Astrocyte (in vitro differentiated cells and primary cell): Measurements from ENCODE around the gene CACNA2D1. TPM values are rescaled to one million over a fixed set of nuclear protein-coding genes. Genes with fewer than 3 reads are reported as not detected.
A peak's percentile ranks its signal among the peaks of the same experiment; 100 is the strongest.
"Not testable (repeated sequence)": the region's sequence is repeated elsewhere in the genome, so short reads cannot be mapped to it uniquely, and the experiment has no call there.

ENCODE experiments used
- DNase-seq: peaks from one replicate; pipeline ENCODE4 v3.0.0-alpha.2; 2010; ENCODE audit warnings: low read depth
- FAIRE-seq: peaks from 2 replicates; lab custom pipeline; 2011; peaks lifted over from hg19 to GRCh38; lab: Jason Lieb, UNC
- H2AFZ ChIP-seq: 2 replicates; pipeline ENCODE4 v1.6.0; 2012; ENCODE audit warnings: low read depth, low read length, inconsistent platforms
- H3K27ac ChIP-seq: 2 replicates; pipeline ENCODE4 v1.5.1; 2011; ENCODE audit warnings: low read depth, low read length, inconsistent platforms
- H3K27me3 ChIP-seq: 2 replicates; pipeline ENCODE4 v1.6.0; 2011; ENCODE audit warnings: low read length, inconsistent platforms; ENCODE audit not compliant: insufficient read depth
- H3K36me3 ChIP-seq: 2 replicates; pipeline ENCODE4 v1.5.1; 2011; ENCODE audit warnings: low read length, inconsistent platforms; ENCODE audit not compliant: insufficient read depth
- H3K4me1 ChIP-seq: 2 replicates; pipeline ENCODE4 v1.5.1; 2011; ENCODE audit warnings: low read length, inconsistent platforms; ENCODE audit not compliant: insufficient read depth
- H3K4me2 ChIP-seq: 2 replicates; pipeline ENCODE4 v1.6.0; 2012; ENCODE audit warnings: low read length, inconsistent platforms
- H3K4me3 ChIP-seq: 2 replicates; pipeline ENCODE4 v1.5.1; 2011; ENCODE audit warnings: low read depth, mild to moderate bottlenecking, low read length, inconsistent platforms; ENCODE audit not compliant: insufficient read depth
- H3K79me2 ChIP-seq: 2 replicates; pipeline ENCODE4 v1.6.0; 2012; ENCODE audit warnings: mild to moderate bottlenecking, low read length, inconsistent platforms; ENCODE audit not compliant: insufficient read depth
- H3K9ac ChIP-seq: 2 replicates; pipeline ENCODE4 v1.6.0; 2012; ENCODE audit warnings: mild to moderate bottlenecking, low read length, inconsistent platforms
- H3K9me3 ChIP-seq: 2 replicates; pipeline ENCODE4 v1.5.1; 2012; ENCODE audit warnings: low read depth, mild to moderate bottlenecking, low read length, inconsistent platforms; ENCODE audit not compliant: insufficient read depth
- H4K20me1 ChIP-seq: 2 replicates; pipeline ENCODE4 v1.6.0; 2012; ENCODE audit warnings: low read length, inconsistent platforms; ENCODE audit not compliant: insufficient read depth
- H3K27ac Mint-ChIP-seq: one replicate; pipeline ENCODE4 v1.8.0; 2021; ENCODE audit warnings: mild to moderate bottlenecking, mixed read lengths; ENCODE audit not compliant: unreplicated experiment
- H3K27me3 Mint-ChIP-seq: one replicate; pipeline ENCODE4 v1.8.0; 2021; ENCODE audit warnings: low read depth, mixed read lengths; ENCODE audit not compliant: unreplicated experiment
- H3K36me3 Mint-ChIP-seq: one replicate; pipeline ENCODE4 v1.8.0; 2021; ENCODE audit warnings: low read depth, mixed read lengths; ENCODE audit not compliant: unreplicated experiment
- H3K4me1 Mint-ChIP-seq: one replicate; pipeline ENCODE4 v1.8.0; 2021; ENCODE audit warnings: low read depth, mixed read lengths; ENCODE audit not compliant: unreplicated experiment
- H3K4me3 Mint-ChIP-seq: one replicate; pipeline ENCODE4 v1.8.0; 2021; ENCODE audit warnings: mild to moderate bottlenecking, moderate library complexity, mixed read lengths; ENCODE audit not compliant: unreplicated experiment
- H3K9me3 Mint-ChIP-seq: one replicate; pipeline ENCODE4 v1.8.0; 2021; ENCODE audit warnings: mild to moderate bottlenecking, mixed read lengths; ENCODE audit not compliant: unreplicated experiment
- EZH2 ChIP-seq: IDR thresholded peaks from 2 replicates; pipeline ENCODE4 v1.6.1; 2012; ENCODE audit warnings: mild to moderate bottlenecking, low read length, inconsistent platforms; ENCODE audit not compliant: insufficient read depth
- total RNA-seq: library from RNA; stranded (reverse); gene quantifications from 2 replicates; pipeline ENCODE4 v1.2.1, GENCODE V29; 2021
- TF ChIP-seq, protein P1 (sequence below): IDR thresholded peaks from 2 replicates; pipeline ENCODE4 v1.5.1; 2011; ENCODE audit warnings: low read depth, mild to moderate bottlenecking, inconsistent platforms, low read length, moderate library complexity; ENCODE audit not compliant: insufficient read depth

CACNA2D1 gene
- total RNA-seq, 1 donor from 2014 or later: 53.4 TPM

DNA sequence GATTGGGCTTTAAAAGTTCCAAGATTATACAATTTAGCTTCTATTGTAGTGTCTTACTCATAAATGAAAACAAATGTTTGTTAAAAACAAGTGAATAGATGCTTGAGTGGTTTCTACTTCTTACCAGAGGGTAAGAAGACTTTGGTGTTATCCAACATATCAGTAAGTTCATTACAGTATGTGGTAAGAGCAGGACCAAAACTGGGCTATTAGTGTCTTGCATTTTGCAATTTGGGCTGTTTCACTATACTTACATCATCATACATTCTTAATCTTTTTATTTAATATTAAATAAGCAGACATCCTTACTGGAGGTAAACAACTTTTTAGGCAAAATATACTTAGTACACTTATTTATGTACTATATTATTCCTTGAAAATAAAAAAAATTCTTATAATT lies 425.4 kb downstream of the CACNA2D1 start:
- H3K4me3 Mint-ChIP-seq: no peak overlapping the region
- H3K27me3 Mint-ChIP-seq: no peaks in the 10 kb centered on the region
- no peaks in the 10 kb centered on the region for H3K9me3 Mint-ChIP-seq
- H3K4me1 Mint-ChIP-seq: no peaks in the 10 kb centered on the region
- Histone ChIP-seq H3K27me3 (no peaks in the 10 kb centered on the region), H3K4me3 (no peak overlapping the region), H3K4me1 (no peaks in the 10 kb centered on the region), H3K27ac (no peak overlapping the region), H4K20me1 (no peaks in the 10 kb centered on the region), H3K9me3 (no peaks in the 10 kb centered on the region), H3K9ac (no peak overlapping the region), H3K79me2 (no peaks in the 10 kb centered on the region), H3K36me3 (no peaks in the 10 kb centered on the region), H3K4me2 (no peak overlapping the region), H2AFZ (no peak overlapping the region)
- TF ChIP-seq, protein P1, sequence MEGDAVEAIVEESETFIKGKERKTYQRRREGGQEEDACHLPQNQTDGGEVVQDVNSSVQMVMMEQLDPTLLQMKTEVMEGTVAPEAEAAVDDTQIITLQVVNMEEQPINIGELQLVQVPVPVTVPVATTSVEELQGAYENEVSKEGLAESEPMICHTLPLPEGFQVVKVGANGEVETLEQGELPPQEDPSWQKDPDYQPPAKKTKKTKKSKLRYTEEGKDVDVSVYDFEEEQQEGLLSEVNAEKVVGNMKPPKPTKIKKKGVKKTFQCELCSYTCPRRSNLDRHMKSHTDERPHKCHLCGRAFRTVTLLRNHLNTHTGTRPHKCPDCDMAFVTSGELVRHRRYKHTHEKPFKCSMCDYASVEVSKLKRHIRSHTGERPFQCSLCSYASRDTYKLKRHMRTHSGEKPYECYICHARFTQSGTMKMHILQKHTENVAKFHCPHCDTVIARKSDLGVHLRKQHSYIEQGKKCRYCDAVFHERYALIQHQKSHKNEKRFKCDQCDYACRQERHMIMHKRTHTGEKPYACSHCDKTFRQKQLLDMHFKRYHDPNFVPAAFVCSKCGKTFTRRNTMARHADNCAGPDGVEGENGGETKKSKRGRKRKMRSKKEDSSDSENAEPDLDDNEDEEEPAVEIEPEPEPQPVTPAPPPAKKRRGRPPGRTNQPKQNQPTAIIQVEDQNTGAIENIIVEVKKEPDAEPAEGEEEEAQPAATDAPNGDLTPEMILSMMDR: no peak
- TF ChIP-seq EZH2: no peak
- FAIRE-seq (no peak), DNase-seq (no peak)
- H3K27ac Mint-ChIP-seq: no peak overlapping the region
- H3K36me3 Mint-ChIP-seq: no peaks in the 10 kb centered on the region

DNA sequence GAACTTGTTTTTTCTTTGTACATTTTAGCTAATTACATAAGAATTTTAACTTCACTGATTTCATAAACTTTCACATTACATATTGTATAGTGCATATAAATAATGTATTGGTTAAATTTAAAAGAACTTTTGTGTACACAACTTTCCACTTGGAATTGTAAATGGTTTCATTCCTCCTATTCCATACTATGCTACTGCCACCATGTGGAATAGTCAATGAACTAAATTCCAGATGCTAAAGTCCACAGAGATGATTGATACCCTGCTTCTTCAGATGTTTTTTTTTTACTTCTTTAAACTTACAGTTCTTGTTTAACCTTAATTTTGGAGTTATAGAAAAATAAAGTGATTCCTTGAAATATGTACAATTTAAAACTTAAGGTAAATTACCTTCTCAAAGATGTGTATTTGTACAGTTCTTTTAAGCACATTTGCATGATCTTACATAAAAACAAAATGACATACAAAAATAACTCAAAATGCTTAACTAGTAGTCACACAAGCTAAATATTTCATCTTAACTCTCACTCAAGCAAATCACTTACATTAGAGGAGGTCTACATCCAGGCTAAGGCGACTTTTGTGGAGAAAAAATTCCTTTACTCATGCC lies 426.1 kb downstream of the CACNA2D1 start:
- no peaks in the 10 kb centered on the region for H3K4me1 Mint-ChIP-seq

DNA sequence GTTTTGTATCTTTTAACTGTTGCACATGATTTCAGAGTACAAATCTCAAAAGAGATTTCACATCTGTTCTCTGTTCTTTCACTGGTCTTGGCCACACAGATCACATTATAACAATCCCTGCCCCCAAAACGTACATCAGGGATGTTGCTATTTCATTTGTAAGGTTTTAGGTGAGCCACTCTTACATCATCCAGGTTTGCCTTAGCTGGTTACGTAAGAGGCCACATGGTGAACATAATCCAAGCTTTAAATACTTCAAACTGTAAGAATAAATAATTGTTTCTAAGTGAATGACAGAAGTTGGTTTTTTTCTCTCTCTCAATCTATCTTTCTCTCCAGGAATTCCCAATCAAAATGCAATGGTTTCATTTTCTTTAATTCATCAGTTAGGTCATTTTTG lies 427.8 kb downstream of the CACNA2D1 start:
- Mint-ChIP-seq H3K4me1 (no peaks in the 10 kb centered on the region), H3K9me3 (no peaks in the 10 kb centered on the region), H3K27ac (no peak overlapping the region), H3K27me3 (no peaks in the 10 kb centered on the region), H3K4me3 (no peak overlapping the region), H3K36me3 (no peaks in the 10 kb centered on the region)
- DNase-seq: no peak
- no peaks in the 10 kb centered on the region for H3K9me3 ChIP-seq
- FAIRE-seq: no peak
- H3K27ac ChIP-seq: no peak overlapping the region
- no peaks in the 10 kb centered on the region for H3K27me3 ChIP-seq
- no peaks in the 10 kb centered on the region for H4K20me1 ChIP-seq
- H3K4me1 ChIP-seq: no peaks in the 10 kb centered on the region
- no peak overlapping the region for H3K4me2 ChIP-seq
- peaks cover 5% of the 10 kb centered on the region for H3K36me3 ChIP-seq
- TF ChIP-seq, protein P1: no peak
- no peak for TF ChIP-seq EZH2
- H3K79me2 ChIP-seq: no peaks in the 10 kb centered on the region
- H3K4me3 ChIP-seq: no peak overlapping the region
- H2AFZ ChIP-seq: no peak overlapping the region
- H3K9ac ChIP-seq: no peak overlapping the region

More for the DNA sequence above, 426.1 kb downstream of the CACNA2D1 start:
- no peaks in the 10 kb centered on the region for H3K9me3 ChIP-seq
- H3K27me3 ChIP-seq: no peaks in the 10 kb centered on the region
- Mint-ChIP-seq H3K4me3 (no peak overlapping the region), H3K27ac (no peak overlapping the region), H3K36me3 (no peaks in the 10 kb centered on the region), H3K9me3 (no peaks in the 10 kb centered on the region), H3K27me3 (no peaks in the 10 kb centered on the region)
- no peaks in the 10 kb centered on the region for H3K36me3 ChIP-seq
- no peaks in the 10 kb centered on the region for H4K20me1 ChIP-seq
- FAIRE-seq (peak; percentile 9), DNase-seq (peak; percentile 22)
- H3K79me2 ChIP-seq: no peaks in the 10 kb centered on the region
- TF ChIP-seq, protein P1: peak; percentile 50
- TF ChIP-seq EZH2: no peak
- H3K4me3 ChIP-seq: no peak overlapping the region
- no peaks in the 10 kb centered on the region for H3K4me1 ChIP-seq
- H3K4me2 ChIP-seq: no peak overlapping the region
- H2AFZ ChIP-seq: no peak overlapping the region
- no peak overlapping the region for H3K27ac ChIP-seq
- H3K9ac ChIP-seq: no peak overlapping the region

DNA sequence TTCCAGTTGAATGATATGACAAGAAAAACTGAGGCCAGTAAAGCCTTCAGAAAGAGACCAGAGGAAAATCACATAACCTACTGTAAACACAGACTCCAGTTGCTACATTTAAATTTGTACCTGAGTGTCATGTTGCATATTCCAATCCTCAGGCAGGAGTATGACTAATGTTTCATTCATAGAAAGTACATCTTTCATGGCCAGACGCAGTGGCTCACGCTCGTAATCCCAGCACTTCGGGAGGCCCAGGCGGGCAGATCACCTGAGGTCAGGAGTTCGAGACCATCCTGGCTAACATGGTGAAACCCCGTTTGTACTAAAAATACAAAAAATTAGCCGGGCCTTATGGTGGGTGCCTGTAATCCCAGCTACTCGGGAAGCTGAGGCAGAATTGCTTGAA lies 429.0 kb downstream of the CACNA2D1 start:
- H3K79me2 ChIP-seq, H3K4me3 Mint-ChIP-seq, H3K36me3 ChIP-seq, H3K36me3 Mint-ChIP-seq, H3K27me3 ChIP-seq, H3K4me3 ChIP-seq, H3K27ac ChIP-seq, H3K9me3 ChIP-seq, H2AFZ ChIP-seq, H3K9me3 Mint-ChIP-seq, H3K4me1 ChIP-seq, H3K4me2 ChIP-seq, H3K9ac ChIP-seq, H3K4me1 Mint-ChIP-seq, H3K27me3 Mint-ChIP-seq, FAIRE-seq, H4K20me1 ChIP-seq, DNase-seq, H3K27ac Mint-ChIP-seq: not testable (repeated sequence)
